ENCODE measurements around the gene DYRK1B. TPM values are rescaled to one million over a fixed set of nuclear protein-coding genes. Genes with fewer than 3 reads are reported as not detected.
"Not testable (repeated sequence)": the region's sequence is repeated elsewhere in the genome, so short reads cannot be mapped to it uniquely, and the experiment has no call there.

DYRK1B gene
- total and polyA plus RNA-seq, 4 experiments from 2014 or later: 7.0 to 30.9 (median 21.7) TPM

GRCh38 chr19:39808688-39809087 is 25.3 kb downstream of the DYRK1B start:
- H3K27me3 ChIP-seq (ENCODE audit: insufficient read depth, low read length); H3K27me3 Mint-ChIP-seq; H3K9me3 Mint-ChIP-seq; H3K4me3 ChIP-seq (ENCODE audit: low read length in 2 of 2); H3K4me3 Mint-ChIP-seq; H3K36me3 Mint-ChIP-seq; H3K9me3 ChIP-seq (ENCODE audit: control insufficient read depth in 1 of 2, low read length in 2 of 2); H3K36me3 ChIP-seq (ENCODE audit: insufficient read depth, low read length); intact Hi-C loops (cut with micrococcal nuclease); H3K27ac Mint-ChIP-seq; H3K4me1 ChIP-seq (ENCODE audit: insufficient read depth, low read length); DNase-seq; H3K27ac ChIP-seq (ENCODE audit: low read depth, low read length); H3K4me1 Mint-ChIP-seq: not testable (repeated sequence)
- ChIA-PET CTCF (ENCODE audit: partially characterized antibody) (interaction anchor here (1.5 kb wide), 1 partner anchor 16 kb away, joined by 6 read pairs; no protein-coding TSS in a partner anchor), POLR2A (ENCODE audit: partially characterized antibody) (interaction anchor here (1.1 kb wide), 1 partner anchor 25 kb away, joined by 5 read pairs; the partner anchor contains the start of gene DYRK1B)

DNA sequence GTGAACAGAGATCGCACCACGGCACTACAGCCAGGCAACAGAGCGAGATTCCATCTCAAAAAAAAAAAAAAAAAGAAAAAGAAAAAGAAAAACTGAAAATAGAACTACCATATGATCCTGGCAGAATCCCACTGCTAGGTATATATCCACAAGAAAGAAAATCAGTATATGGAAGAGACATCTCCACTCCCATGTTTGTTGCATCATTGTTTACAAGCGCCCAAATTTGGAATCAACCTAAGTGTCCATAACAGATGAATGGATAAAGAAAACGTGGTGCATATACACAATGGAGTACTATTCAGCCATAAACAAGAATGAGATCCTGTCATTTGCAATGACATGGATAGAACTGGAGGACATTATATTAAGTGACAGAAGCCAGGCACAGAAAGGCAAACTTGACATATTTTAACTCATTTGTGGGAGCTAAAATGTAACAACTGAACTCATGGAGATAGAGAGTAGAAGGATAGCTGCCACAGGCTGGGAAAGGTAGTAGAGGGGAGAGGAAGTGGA is 26.1 kb downstream of the DYRK1B start:
- intact Hi-C loops (cut with micrococcal nuclease): no loop called here
- H3K4me1 ChIP-seq (ENCODE audit: insufficient read depth, low read length): no peaks in the 10 kb centered on the region
- no peak overlapping the region for H3K4me3 ChIP-seq (ENCODE audit: low read length in 2 of 2)
- Mint-ChIP-seq H3K27me3 (peaks cover 4 to 9% of the 10 kb centered on the region in 2 donors), H3K4me3 (no peak overlapping the region), H3K36me3 (peaks cover 0 to 3% of the 10 kb centered on the region in 2 donors), H3K27ac (peak overlapping the region in 1 of 7 donors; percentile 79), H3K4me1 (no peaks in the 10 kb centered on the region), H3K9me3 (peaks cover 0 to 2% (median 0%) of the 10 kb centered on the region in 8 donors)
- no peak for DNase-seq
- no peaks in the 10 kb centered on the region for H3K36me3 ChIP-seq (ENCODE audit: insufficient read depth, low read length)
- no peaks in the 10 kb centered on the region for H3K9me3 ChIP-seq (ENCODE audit: control insufficient read depth in 1 of 2, low read length in 2 of 2)
- ChIA-PET CTCF (ENCODE audit: partially characterized antibody) (interaction anchor here (2.2 kb wide), 1 partner anchor 15 kb away, joined by 11 read pairs; no protein-coding TSS in a partner anchor), POLR2A (ENCODE audit: partially characterized antibody) (interaction anchor here (1.1 kb wide), 1 partner anchor 26 kb away, joined by 5 read pairs; the partner anchor contains the start of gene DYRK1B)
- no peaks in the 10 kb centered on the region for H3K27me3 ChIP-seq (ENCODE audit: insufficient read depth, low read length)
- H3K27ac ChIP-seq (ENCODE audit: low read depth, low read length): no peak overlapping the region

GRCh38 chr19:39805104-39805503 is 28.9 kb downstream of the DYRK1B start:
- no peaks in the 10 kb centered on the region for H3K4me1 ChIP-seq (ENCODE audit: insufficient read depth, low read length)
- H3K9me3 ChIP-seq (ENCODE audit: control insufficient read depth in 1 of 2, low read length in 2 of 2): no peaks in the 10 kb centered on the region
- Mint-ChIP-seq H3K27ac (no peak overlapping the region), H3K9me3 (peaks cover 0 to 2% (median 0%) of the 10 kb centered on the region in 8 donors), H3K4me1 (no peaks in the 10 kb centered on the region), H3K4me3 (no peak overlapping the region), H3K27me3 (peaks cover 7 to 14% of the 10 kb centered on the region in 2 donors), H3K36me3 (no peaks in the 10 kb centered on the region)
- no peaks in the 10 kb centered on the region for H3K36me3 ChIP-seq (ENCODE audit: insufficient read depth, low read length)
- ChIA-PET POLR2A (ENCODE audit: partially characterized antibody) (no interaction called here), CTCF (ENCODE audit: partially characterized antibody) (interaction anchor here (1.3 kb wide), 1 partner anchor 39 kb away, joined by 4 read pairs; no protein-coding TSS in a partner anchor)
- DNase-seq: no peak
- no peaks in the 10 kb centered on the region for H3K27me3 ChIP-seq (ENCODE audit: insufficient read depth, low read length)
- H3K27ac ChIP-seq (ENCODE audit: low read depth, low read length): no peak overlapping the region
- H3K4me3 ChIP-seq (ENCODE audit: low read length in 2 of 2): no peak overlapping the region
- intact Hi-C loops (cut with micrococcal nuclease): no loop called here

DNA sequence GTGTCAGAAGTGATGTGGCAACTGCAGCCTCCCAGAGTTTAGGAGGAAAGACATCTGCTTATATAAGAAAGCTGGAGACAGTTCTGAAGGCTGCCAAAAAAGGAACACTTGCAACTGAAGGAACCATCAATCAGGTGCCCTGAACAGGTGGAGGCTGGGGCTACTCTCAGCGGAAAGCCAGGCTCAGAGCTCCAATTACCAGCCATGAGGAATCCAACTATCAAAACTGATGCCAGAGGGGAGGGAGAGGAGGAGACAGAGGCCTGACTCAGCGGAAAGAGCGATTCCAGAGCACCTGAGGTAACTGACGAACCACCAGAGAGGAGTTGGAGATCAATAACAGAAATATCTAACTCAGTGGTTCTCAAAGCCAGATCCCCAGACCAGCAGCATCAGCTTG is 31.0 kb downstream of the DYRK1B start:
- Histone ChIP-seq H3K27ac (ENCODE audit: low read depth, low read length) (no peak overlapping the region), H3K4me1 (ENCODE audit: insufficient read depth, low read length) (no peaks in the 10 kb centered on the region), H3K36me3 (ENCODE audit: insufficient read depth, low read length) (no peaks in the 10 kb centered on the region), H3K4me3 (ENCODE audit: low read length in 2 of 2) (no peak overlapping the region), H3K27me3 (ENCODE audit: insufficient read depth, low read length) (no peaks in the 10 kb centered on the region), H3K9me3 (ENCODE audit: control insufficient read depth in 1 of 2, low read length in 2 of 2) (no peaks in the 10 kb centered on the region)
- H3K27ac Mint-ChIP-seq: no peak overlapping the region
- no peaks in the 10 kb centered on the region for H3K36me3 Mint-ChIP-seq
- H3K4me3 Mint-ChIP-seq: no peak overlapping the region
- no peaks in the 10 kb centered on the region for H3K9me3 Mint-ChIP-seq
- ChIA-PET POLR2A (ENCODE audit: partially characterized antibody) (no interaction called here), CTCF (ENCODE audit: partially characterized antibody) (interaction anchor here (0.8 to 3.6 kb wide), 3 partner anchors 11 to 43 kb away, joined by 3 to 18 read pairs (median 4); no protein-coding TSS in a partner anchor)
- no peaks in the 10 kb centered on the region for H3K4me1 Mint-ChIP-seq
- intact Hi-C loops (cut with micrococcal nuclease): no loop called here
- peaks cover 7 to 14% of the 10 kb centered on the region in 2 donors for H3K27me3 Mint-ChIP-seq
- no peak for DNase-seq

GRCh38 chr19:39797083-39797482 is 36.9 kb downstream of the DYRK1B start:
- intact Hi-C loops (cut with micrococcal nuclease): no loop called here
- H3K27ac Mint-ChIP-seq: no peak overlapping the region
- no peak overlapping the region for H3K4me3 Mint-ChIP-seq
- ChIA-PET POLR2A (ENCODE audit: partially characterized antibody) (no interaction called here), CTCF (ENCODE audit: partially characterized antibody) (interaction anchor here (8.2 kb wide), 1 partner anchor 47 kb away, joined by 168 read pairs; the partner anchor contains the start of gene FBL)
- peaks cover 0 to 5% (median 2%) of the 10 kb centered on the region in 4 donors for H3K4me1 Mint-ChIP-seq
- H3K4me3 ChIP-seq (ENCODE audit: low read length in 2 of 2): no peak overlapping the region
- H3K27me3 Mint-ChIP-seq: peaks cover 3 to 5% of the 10 kb centered on the region in 2 donors
- H3K36me3 Mint-ChIP-seq: no peaks in the 10 kb centered on the region
- H3K4me1 ChIP-seq (ENCODE audit: insufficient read depth, low read length): peaks cover 3% of the 10 kb centered on the region
- no peaks in the 10 kb centered on the region for H3K9me3 Mint-ChIP-seq
- H3K36me3 ChIP-seq (ENCODE audit: insufficient read depth, low read length): no peaks in the 10 kb centered on the region
- H3K27me3 ChIP-seq (ENCODE audit: insufficient read depth, low read length): no peaks in the 10 kb centered on the region
- no peak overlapping the region for H3K27ac ChIP-seq (ENCODE audit: low read depth, low read length)
- H3K9me3 ChIP-seq (ENCODE audit: control insufficient read depth in 1 of 2, low read length in 2 of 2): no peaks in the 10 kb centered on the region
- DNase-seq: no peak

DNA sequence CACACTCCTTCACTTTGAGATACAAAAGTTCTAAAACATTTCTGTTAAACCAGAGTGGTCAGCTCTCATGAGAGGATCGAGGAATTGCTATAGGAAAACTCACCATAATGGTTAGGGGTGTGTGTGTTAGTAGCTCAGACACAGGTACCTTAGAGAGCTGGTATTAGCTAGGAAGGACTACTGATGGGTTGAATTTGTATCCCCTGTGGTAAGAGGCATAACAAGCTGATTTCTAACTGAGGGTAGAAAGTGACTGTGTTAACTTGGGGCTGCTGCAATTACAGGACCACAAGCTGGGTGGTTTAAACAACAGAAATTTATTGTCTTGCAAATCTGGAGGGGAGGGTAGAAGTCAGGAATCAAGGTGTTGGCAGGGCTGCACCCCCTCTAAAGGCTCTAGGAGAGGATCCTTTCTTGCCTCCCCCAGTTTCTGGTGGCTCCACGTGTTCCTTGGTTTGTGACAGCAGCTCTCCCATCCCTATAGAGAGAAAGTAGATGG is 37.9 kb downstream of the DYRK1B start:
- H3K36me3 ChIP-seq (ENCODE audit: insufficient read depth, low read length): no peaks in the 10 kb centered on the region
- no peak overlapping the region for H3K27ac ChIP-seq (ENCODE audit: low read depth, low read length)
- no peak for DNase-seq
- peaks cover 3% of the 10 kb centered on the region for H3K4me1 ChIP-seq (ENCODE audit: insufficient read depth, low read length)
- H3K9me3 ChIP-seq (ENCODE audit: control insufficient read depth in 1 of 2, low read length in 2 of 2): no peaks in the 10 kb centered on the region
- peaks cover 2 to 5% of the 10 kb centered on the region in 2 donors for H3K27me3 Mint-ChIP-seq
- peaks cover 0 to 5% (median 2%) of the 10 kb centered on the region in 4 donors for H3K4me1 Mint-ChIP-seq
- H3K4me3 Mint-ChIP-seq: no peak overlapping the region
- H3K36me3 Mint-ChIP-seq: no peaks in the 10 kb centered on the region
- no peaks in the 10 kb centered on the region for H3K9me3 Mint-ChIP-seq
- intact Hi-C loops (cut with micrococcal nuclease): no loop called here
- POLR2A ChIA-PET (ENCODE audit: partially characterized antibody): no interaction called here
- H3K27ac Mint-ChIP-seq: no peak overlapping the region
- CTCF ChIA-PET (ENCODE audit: partially characterized antibody): interaction anchor here (1.1 to 8.2 kb wide), 2 partner anchors 29 to 48 kb away, joined by 4 to 168 read pairs; partner anchors contain the start of gene FBL
- H3K27me3 ChIP-seq (ENCODE audit: insufficient read depth, low read length): no peaks in the 10 kb centered on the region
- H3K4me3 ChIP-seq (ENCODE audit: low read length in 2 of 2): no peak overlapping the region

- Histone ChIP-seq H3K4me1 (ENCODE audit: insufficient read depth, low read length) (peaks cover 3% of the 10 kb centered on the region), H3K9me3 (ENCODE audit: control insufficient read depth in 1 of 2, low read length in 2 of 2) (no peaks in the 10 kb centered on the region), H3K27me3 (ENCODE audit: insufficient read depth, low read length) (no peaks in the 10 kb centered on the region), H3K4me3 (ENCODE audit: low read length in 2 of 2) (no peak overlapping the region), H3K36me3 (ENCODE audit: insufficient read depth, low read length) (no peaks in the 10 kb centered on the region), H3K27ac (ENCODE audit: low read depth, low read length) (no peak overlapping the region)
- intact Hi-C loops (cut with micrococcal nuclease): no loop called here
- Mint-ChIP-seq H3K27ac (no peak overlapping the region), H3K4me3 (no peak overlapping the region), H3K9me3 (peaks cover 0 to 2% (median 0%) of the 10 kb centered on the region in 8 donors), H3K36me3 (no peaks in the 10 kb centered on the region), H3K27me3 (peaks cover 0 to 8% of the 10 kb centered on the region in 2 donors), H3K4me1 (peaks cover 0 to 5% (median 2%) of the 10 kb centered on the region in 4 donors)
- no peak for DNase-seq
- ChIA-PET CTCF (ENCODE audit: partially characterized antibody) (interaction anchor here (1.1 to 8.2 kb wide), 2 partner anchors 28 to 49 kb away, joined by 4 to 168 read pairs; partner anchors contain the start of gene FBL), POLR2A (ENCODE audit: partially characterized antibody) (no interaction called here)
These were observed 39.0 kb downstream of the DYRK1B start for GRCh38 chr19:39795001-39795400.
